Breast epithelium (tissue), 4 donors: Measurements from ENCODE around the gene ABAT. TPM values are rescaled to one million over a fixed set of nuclear protein-coding genes. Genes with fewer than 3 reads are reported as not detected.

Experiments used
- DNase-seq, 2 donors: peaks; one replicate each; pipeline ENCODE4 v3.0.0-alpha.2; 2019; ENCODE audit warnings: low spot score in 2 of 2
- H3K27ac ChIP-seq, 2 donors: fragments of 200-600 bp; sonication (generic) in 1 of 2; one replicate each; pipeline ENCODE4 v1.5.1; 2016 to 2019; ENCODE audit warnings: mild to moderate bottlenecking in 1 of 2
- H3K27me3 ChIP-seq, 2 donors: fragments of 200-600 bp; sonication (generic) in 1 of 2; one replicate each; pipeline versions ENCODE4 v1.5.1 to v1.6.0; 2017 to 2019; ENCODE audit warnings: control low read depth in 1 of 2, mild to moderate bottlenecking in 1 of 2
- H3K36me3 ChIP-seq: fragments of 200-600 bp; one replicate; pipeline ENCODE4 v1.5.1; 2019
- H3K4me1 ChIP-seq, 2 donors: fragments of 200-600 bp; sonication (generic); one replicate each; pipeline ENCODE4 v1.5.1; 2016 to 2019; ENCODE audit warnings: control low read depth in 1 of 2
- H3K4me3 ChIP-seq, 3 donors: fragments of 200-600 bp; sonication (generic); 1 replicate in 2 of 3; 2 replicates in 1 of 3; pipeline ENCODE4 v1.5.1; 2016 to 2019; ENCODE audit warnings: mild to moderate bottlenecking in 3 of 3, moderate library complexity in 2 of 3
- H3K9me3 ChIP-seq, 2 donors: fragments of 200-600 bp; sonication (generic) in 1 of 2; one replicate each; pipeline ENCODE4 v1.5.1; 2016 to 2019; ENCODE audit warnings: control low read depth in 1 of 2
- POLR2A ChIP-seq: fragments of 450-650 bp; IDR thresholded peaks from one replicate; pipeline ENCODE4 v1.6.1; 2016; ENCODE audit warnings: antibody characterized with exemption, mild to moderate bottlenecking, moderate library complexity
- POLR2AphosphoS5 ChIP-seq, 3 donors: sonication (generic); formaldehyde crosslinking; IDR thresholded peaks; one replicate each; pipeline ENCODE4 v1.6.1; 2017; ENCODE audit warnings: antibody characterized with exemption in 3 of 3
- intact Hi-C: fragments of 100-400 bp; cut with DNase I; formaldehyde crosslinking; loops from one replicate; pipeline ENCODE4 v1.15.1; 2023; ENCODE audit warnings: low total_unique reads
- total RNA-seq, 3 donors: library from RNA; depleted of rRNA; stranded (reverse); fragments of >200 nt; gene quantifications; one replicate each; pipeline ENCODE4 v1.1.0, GENCODE V29; 2016
- TF ChIP-seq, protein P1 (sequence below), 3 donors: fragments of 450-650 bp; IDR thresholded peaks; one replicate each; pipeline ENCODE4 v1.5.1; 2016 to 2017; ENCODE audit warnings: antibody characterized with exemption in 3 of 3, mild to moderate bottlenecking in 3 of 3, moderate library complexity in 3 of 3

Gene ABAT
- total RNA-seq, 3 donors from 2014 or later = 7.5 to 12.6 (median 9.8) TPM

DNA sequence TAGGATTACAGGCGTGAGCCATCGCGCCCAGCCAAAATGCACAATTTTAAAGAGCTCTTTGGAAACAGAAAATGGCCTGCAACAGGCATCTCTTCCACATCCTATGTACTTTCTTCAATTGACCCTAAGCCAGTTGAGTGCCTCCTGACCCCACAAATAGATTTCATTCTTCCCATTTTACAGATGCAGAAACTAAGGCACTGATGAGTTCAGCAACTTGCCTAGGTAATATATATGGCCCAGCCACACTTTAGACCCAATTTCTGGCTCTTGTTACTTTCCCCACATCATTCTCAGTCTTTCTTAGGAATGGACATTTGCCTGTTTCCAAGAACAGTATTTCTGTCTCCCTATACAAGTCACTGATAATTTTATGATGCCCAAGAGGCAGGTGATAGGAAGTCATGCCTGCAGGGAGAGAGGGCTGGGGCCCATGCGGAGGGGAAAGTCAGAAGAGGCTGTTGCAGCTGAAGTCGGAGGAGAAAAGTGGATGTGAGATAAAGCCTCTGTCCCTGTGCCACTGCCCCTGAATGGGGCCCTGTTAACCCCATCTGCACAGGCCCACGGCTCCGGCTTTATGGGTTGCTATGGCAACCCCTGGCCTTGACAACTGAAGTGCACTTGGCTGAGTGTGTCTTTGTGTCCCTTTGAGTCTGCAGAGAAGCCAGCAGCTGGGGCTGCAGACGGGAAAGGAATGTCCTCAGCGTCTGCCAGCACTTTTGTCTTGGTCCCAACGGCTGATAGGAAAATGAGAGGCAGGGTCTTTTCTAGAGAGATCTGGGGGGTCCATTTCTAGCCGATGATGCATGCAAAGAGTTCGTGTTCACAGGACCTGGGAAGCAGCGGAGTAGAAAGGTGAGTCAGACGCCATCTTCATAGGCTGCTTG, 45.9 kb downstream of the ABAT start:
- Histone ChIP-seq H3K4me3 (no peak overlapping the region), H3K4me1 (no peaks in the 10 kb centered on the region), H3K27ac (no peak overlapping the region), H3K27me3 (no peaks in the 10 kb centered on the region), H3K9me3 (no peaks in the 10 kb centered on the region), H3K36me3 (no peaks in the 10 kb centered on the region)
- DNase-seq = no peak
- TF ChIP-seq POLR2AphosphoS5 (IDR thresholded peaks at IDR 0.05) = no peak
- TF ChIP-seq, protein P1, sequence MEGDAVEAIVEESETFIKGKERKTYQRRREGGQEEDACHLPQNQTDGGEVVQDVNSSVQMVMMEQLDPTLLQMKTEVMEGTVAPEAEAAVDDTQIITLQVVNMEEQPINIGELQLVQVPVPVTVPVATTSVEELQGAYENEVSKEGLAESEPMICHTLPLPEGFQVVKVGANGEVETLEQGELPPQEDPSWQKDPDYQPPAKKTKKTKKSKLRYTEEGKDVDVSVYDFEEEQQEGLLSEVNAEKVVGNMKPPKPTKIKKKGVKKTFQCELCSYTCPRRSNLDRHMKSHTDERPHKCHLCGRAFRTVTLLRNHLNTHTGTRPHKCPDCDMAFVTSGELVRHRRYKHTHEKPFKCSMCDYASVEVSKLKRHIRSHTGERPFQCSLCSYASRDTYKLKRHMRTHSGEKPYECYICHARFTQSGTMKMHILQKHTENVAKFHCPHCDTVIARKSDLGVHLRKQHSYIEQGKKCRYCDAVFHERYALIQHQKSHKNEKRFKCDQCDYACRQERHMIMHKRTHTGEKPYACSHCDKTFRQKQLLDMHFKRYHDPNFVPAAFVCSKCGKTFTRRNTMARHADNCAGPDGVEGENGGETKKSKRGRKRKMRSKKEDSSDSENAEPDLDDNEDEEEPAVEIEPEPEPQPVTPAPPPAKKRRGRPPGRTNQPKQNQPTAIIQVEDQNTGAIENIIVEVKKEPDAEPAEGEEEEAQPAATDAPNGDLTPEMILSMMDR (IDR thresholded peaks at IDR 0.05) = no peak
- TF ChIP-seq POLR2A = no peak
- intact Hi-C loops = no loop called here

DNA sequence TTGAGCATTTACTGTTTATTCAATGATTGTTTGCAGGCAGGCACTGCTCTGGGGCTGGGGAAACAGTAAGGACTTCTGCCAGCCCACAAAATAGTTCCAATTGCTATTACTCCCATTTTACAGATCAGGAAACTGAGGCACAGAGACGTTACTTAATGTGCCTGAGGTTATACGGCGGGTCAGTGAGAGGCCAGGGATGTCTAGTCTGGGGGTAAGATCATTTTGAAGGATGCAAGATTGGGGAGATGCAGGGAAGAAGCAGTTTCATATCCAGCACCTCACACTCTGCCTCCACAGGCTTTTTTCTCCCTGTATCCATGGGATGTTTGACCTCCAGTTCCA, 46.5 kb downstream of the ABAT start:
- no peaks in the 10 kb centered on the region for H3K36me3 ChIP-seq
- no peaks in the 10 kb centered on the region for H3K27me3 ChIP-seq
- no peak overlapping the region for H3K27ac ChIP-seq
- no peaks in the 10 kb centered on the region for H3K9me3 ChIP-seq
- DNase-seq = no peak
- no peak overlapping the region for H3K4me3 ChIP-seq
- H3K4me1 ChIP-seq = no peaks in the 10 kb centered on the region
- TF ChIP-seq POLR2A (no peak), POLR2AphosphoS5 (IDR thresholded peaks at IDR 0.05) (no peak)
- TF ChIP-seq, protein P1 (IDR thresholded peaks at IDR 0.05) = no peak
- intact Hi-C loops = no loop called here

DNA sequence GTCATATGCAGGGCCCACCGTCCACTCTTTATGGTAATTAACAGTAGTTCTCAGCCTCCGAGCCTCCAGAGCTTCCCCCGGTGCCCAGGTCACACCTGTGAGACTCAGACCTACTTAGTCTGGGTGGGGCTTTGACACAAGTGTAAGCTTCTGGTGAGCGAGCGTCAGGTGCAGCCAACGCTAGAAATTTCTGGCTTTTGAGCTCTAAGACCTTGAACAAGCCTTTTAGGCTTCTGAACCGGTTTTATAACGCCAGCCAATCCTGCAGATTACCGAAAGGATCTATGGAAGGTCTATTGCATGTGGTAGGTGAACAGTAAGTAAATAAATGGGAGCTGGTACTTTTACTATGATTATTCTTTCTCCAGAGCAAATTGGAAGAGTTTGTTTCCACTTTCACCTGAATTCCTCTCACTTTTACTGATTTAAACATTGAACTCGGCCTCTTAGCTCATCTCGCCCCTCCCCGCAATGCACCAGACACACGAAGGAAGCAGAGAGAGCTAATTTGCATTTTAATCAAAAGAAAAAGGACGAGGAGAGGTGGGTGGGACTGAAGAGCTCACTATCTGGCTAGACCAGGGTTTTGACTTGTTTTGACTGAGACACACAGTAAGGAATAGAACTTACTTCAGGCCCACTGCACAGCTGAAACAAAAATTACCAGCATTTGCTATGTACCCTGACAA, 47.1 kb downstream of the ABAT start:
- H3K36me3 ChIP-seq = no peaks in the 10 kb centered on the region
- H3K4me3 ChIP-seq = no peak overlapping the region
- no peaks in the 10 kb centered on the region for H3K9me3 ChIP-seq
- intact Hi-C loops = no loop called here
- no peaks in the 10 kb centered on the region for H3K27me3 ChIP-seq
- no peak for DNase-seq
- H3K4me1 ChIP-seq = no peaks in the 10 kb centered on the region
- TF ChIP-seq POLR2A (no peak), POLR2AphosphoS5 (IDR thresholded peaks at IDR 0.05) (no peak)
- TF ChIP-seq, protein P1 (IDR thresholded peaks at IDR 0.05) = no peak
- no peak overlapping the region for H3K27ac ChIP-seq

DNA sequence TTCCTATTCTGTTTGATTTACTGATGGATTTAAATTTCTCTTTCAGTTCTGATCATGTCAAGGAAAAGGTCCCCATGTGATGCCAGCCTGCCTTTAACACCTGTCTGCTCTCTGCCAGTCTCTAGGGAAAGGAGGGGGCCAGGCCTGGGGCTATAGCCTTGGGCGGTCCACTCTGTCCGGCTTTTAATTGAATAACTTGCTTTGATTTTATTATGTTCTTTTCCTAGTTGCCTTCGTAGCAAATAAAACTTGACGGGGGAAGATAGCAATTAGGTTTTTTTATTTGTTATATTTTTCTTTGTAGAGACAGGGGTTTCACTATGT, 47.6 kb downstream of the ABAT start:
- Histone ChIP-seq H3K27ac (no peak overlapping the region), H3K4me1 (no peaks in the 10 kb centered on the region), H3K36me3 (no peaks in the 10 kb centered on the region), H3K4me3 (no peak overlapping the region), H3K9me3 (no peaks in the 10 kb centered on the region), H3K27me3 (no peaks in the 10 kb centered on the region)
- no peak for TF ChIP-seq POLR2A
- TF ChIP-seq, protein P1 (IDR thresholded peaks at IDR 0.05) = no peak
- TF ChIP-seq POLR2AphosphoS5 (IDR thresholded peaks at IDR 0.05) = no peak
- intact Hi-C loops = no loop called here
- DNase-seq = no peak

DNA sequence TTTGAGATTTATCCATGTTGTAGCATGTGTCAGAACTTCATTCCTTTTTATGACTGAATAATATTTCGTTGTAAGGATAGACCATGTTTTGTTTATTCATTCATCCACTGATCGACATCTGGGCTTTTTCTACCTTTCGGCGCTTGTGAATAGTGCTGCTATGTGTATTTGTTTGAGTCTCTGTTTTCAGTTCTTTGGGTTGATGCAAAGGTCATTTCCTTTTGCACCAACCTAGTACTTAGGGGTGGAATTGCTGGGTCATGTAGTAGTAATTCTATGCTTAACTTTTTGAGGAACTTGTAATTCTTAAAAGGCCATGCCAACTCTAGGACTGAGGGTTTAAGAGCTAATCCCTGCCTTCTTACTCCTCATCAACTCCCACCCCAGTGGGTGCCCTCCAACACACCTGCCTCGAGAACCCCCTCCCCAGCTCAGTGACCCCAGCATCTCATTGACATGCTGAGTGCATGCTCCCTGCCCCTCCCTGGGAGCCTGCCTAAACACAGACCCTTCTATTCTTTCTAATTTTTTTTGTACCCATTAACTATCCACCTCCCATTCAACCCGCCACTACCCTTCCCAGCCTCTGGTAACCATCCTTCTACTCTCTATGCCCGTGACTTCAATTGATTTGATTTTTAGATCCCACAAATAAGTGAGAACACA, 51.2 kb downstream of the ABAT start:
- TF ChIP-seq POLR2A = no peak
- TF ChIP-seq, protein P1 (IDR thresholded peaks at IDR 0.05) = no peak
- intact Hi-C loops = no loop called here
- H3K4me3 ChIP-seq = no peak overlapping the region
- no peaks in the 10 kb centered on the region for H3K9me3 ChIP-seq
- peak in 1 of 2 donors; percentile 1 for DNase-seq
- no peak overlapping the region for H3K27ac ChIP-seq
- H3K27me3 ChIP-seq = no peaks in the 10 kb centered on the region
- no peaks in the 10 kb centered on the region for H3K4me1 ChIP-seq
- H3K36me3 ChIP-seq = no peaks in the 10 kb centered on the region
